HepG2 (cell line): ENCODE data around the gene XRCC1. TPM values are rescaled to one million over a fixed set of nuclear protein-coding genes. Genes with fewer than 3 reads are reported as not detected.

Experiments used
- ATAC-seq: fragments of 200-7000 bp; cut with Tn5 transposase; 3 replicates; pipeline ENCODE4 v1.9.1; 2020; ENCODE audit warnings: mild to moderate bottlenecking, moderate library complexity
- BruUV-seq: library from RNA; stranded (reverse); fragments of 400-500 nt; replicated peaks from 2 replicates; lab custom pipeline; 2021; lab: Mats Ljungman, UMichigan
- CTCF ChIA-PET: fragments of 300-600 bp; formaldehyde crosslinking; extraction: SDS; loops from one replicate; lab custom pipeline; 2021; ENCODE audit warnings: low total read pairs, inconsistent platforms, low intra/inter-chr PET ratio; lab: Yijun Ruan, JAX
- POLR2A ChIA-PET: fragments of 350-600 bp; sonication (Branson Sonifier 250); formaldehyde crosslinking; loops from one replicate; lab custom pipeline; 2020; ENCODE audit warnings: antibody characterized with exemption, inconsistent platforms; lab: Yijun Ruan, JAX
- DNase-seq: peaks from one replicate; pipeline ENCODE4 v3.0.0-alpha.2; 2015; ENCODE audit warnings: low spot score
- FAIRE-seq: peaks from 3 replicates; lab custom pipeline; 2011; peaks lifted over from hg19 to GRCh38; lab: Jason Lieb, UNC
- H2AFZ ChIP-seq: one replicate; pipeline ENCODE4 v1.6.1; 2011; ENCODE audit warnings: low read length, inconsistent platforms
- H3K27ac ChIP-seq: fragments of 300-600 bp; 3 replicates; pipeline ENCODE4 v1.8.0; 2011; ENCODE audit warnings: mixed run types, mild to moderate bottlenecking, mixed read lengths, low read length, inconsistent platforms; ENCODE audit not compliant: insufficient read depth; ENCODE audit errors: extremely low read length
- H3K27me3 ChIP-seq, 2 experiments: fragments of 200-600 bp in 1 of 2; 2 replicates in 1 of 2; 3 replicates in 1 of 2; pipeline versions ENCODE4 v1.6.0 to v1.8.0; 2011; ENCODE audit warnings: low read length in 2 of 2, mild to moderate bottlenecking in 2 of 2, moderate library complexity in 2 of 2, inconsistent platforms in 1 of 2; ENCODE audit not compliant: insufficient read depth in 2 of 2, control insufficient read depth in 1 of 2
- H3K36me3 ChIP-seq, 2 experiments: fragments of 200-600 bp in 1 of 2; replicated peaks in 1 of 2; 2 replicates in 1 of 2; 3 replicates in 1 of 2; pipeline versions ENCODE4 v1.5.1 to v1.8.0; 2011; ENCODE audit warnings: low read length in 2 of 2, inconsistent platforms in 1 of 2; ENCODE audit not compliant: insufficient read depth in 2 of 2, control insufficient read depth in 1 of 2
- H3K4me1 ChIP-seq: 2 replicates; pipeline ENCODE4 v1.5.1; 2012; ENCODE audit warnings: low read length, inconsistent platforms; ENCODE audit not compliant: insufficient read depth
- H3K4me2 ChIP-seq: 2 replicates; pipeline ENCODE4 v1.6.0; 2011; ENCODE audit warnings: low read depth, low read length, inconsistent platforms
- H3K4me3 ChIP-seq, 3 experiments: fragments of 200-600 bp in 1 of 3; sonication (generic), shearing (Covaris generic) in 1 of 3; replicated peaks in 1 of 3; 2 replicates each; pipeline ENCODE4 v1.5.1; 2011 to 2016; ENCODE audit warnings: low read length in 3 of 3, inconsistent platforms in 2 of 3, low read depth in 2 of 3, mild to moderate bottlenecking in 2 of 3, control low read depth in 1 of 3, mixed read lengths in 1 of 3; ENCODE audit not compliant: insufficient read depth in 1 of 3
- H3K79me2 ChIP-seq: one replicate; pipeline ENCODE4 v1.6.1; 2011; ENCODE audit warnings: low read length, inconsistent platforms; ENCODE audit not compliant: insufficient read depth
- H3K9ac ChIP-seq: 2 replicates; pipeline ENCODE4 v1.6.0; 2011; ENCODE audit warnings: mild to moderate bottlenecking, low read depth, low read length, inconsistent platforms; ENCODE audit not compliant: insufficient read depth
- H3K9me3 ChIP-seq: 2 replicates; pipeline ENCODE4 v1.5.1; 2012; ENCODE audit warnings: mild to moderate bottlenecking, low read length
- H4K20me1 ChIP-seq: 2 replicates; pipeline ENCODE4 v1.6.0; 2011; ENCODE audit warnings: inconsistent platforms, mild to moderate bottlenecking, low read length, moderate library complexity; ENCODE audit not compliant: insufficient read depth
- ATF5 ChIP-seq: sonication (generic); formaldehyde crosslinking; IDR thresholded peaks from 2 replicates; pipeline ENCODE4 v1.4.0; 2020; ENCODE audit warnings: mild to moderate bottlenecking, low read depth, missing genetic modification reagents
- CCAR2 ChIP-seq: fragments of 200-400 bp; formaldehyde crosslinking; optimal IDR thresholded peaks from 2 replicates; pipeline ENCODE3; 2018; ENCODE audit warnings: low read depth, mild to moderate bottlenecking, low read length, moderate library complexity
- CTCF ChIP-seq: sonication (generic); formaldehyde crosslinking; IDR thresholded peaks from 2 replicates; pipeline ENCODE4 v1.5.0; 2020; ENCODE audit warnings: mild to moderate bottlenecking, missing genetic modification reagents, moderate library complexity
- MEIS1 ChIP-seq: sonication (generic); formaldehyde crosslinking; IDR thresholded peaks from 2 replicates; pipeline ENCODE4 v1.9.0; 2021; ENCODE audit warnings: mild to moderate bottlenecking, missing genetic modification reagents, moderate library complexity, borderline replicate concordance
- RORA ChIP-seq: sonication (generic); formaldehyde crosslinking; IDR thresholded peaks from 2 replicates; pipeline ENCODE4 v1.5.0; 2020; ENCODE audit warnings: mild to moderate bottlenecking, missing genetic modification reagents, moderate library complexity
- ZBTB39 ChIP-seq: sonication (generic); formaldehyde crosslinking; IDR thresholded peaks from 2 replicates; pipeline ENCODE4 v1.5.0; 2020; ENCODE audit warnings: missing genetic modification reagents
- ZBTB49 ChIP-seq: sonication (generic); formaldehyde crosslinking; IDR thresholded peaks from 2 replicates; pipeline ENCODE4 v1.4.0; 2020; ENCODE audit warnings: missing genetic modification reagents, borderline replicate concordance
- ZEB1 ChIP-seq: IDR thresholded peaks from 2 replicates; pipeline ENCODE4 v1.6.1; 2012; ENCODE audit warnings: mild to moderate bottlenecking, low read depth, inconsistent platforms; ENCODE audit not compliant: insufficient replicate concordance
- ZFYVE20 ChIP-seq: sonication (generic); formaldehyde crosslinking; IDR thresholded peaks from 2 replicates; pipeline ENCODE4 v1.8.0; 2023; ENCODE audit warnings: low read depth, mild to moderate bottlenecking, moderate library complexity, missing genetic modification reagents, borderline replicate concordance
- ZNF142 ChIP-seq: sonication (generic); formaldehyde crosslinking; IDR thresholded peaks from 2 replicates; pipeline ENCODE4 v1.4.0; 2020; ENCODE audit warnings: missing genetic modification reagents
- ZNF572 ChIP-seq: sonication (generic); formaldehyde crosslinking; IDR thresholded peaks from 2 replicates; pipeline ENCODE4 v1.5.1; 2020; ENCODE audit warnings: mild to moderate bottlenecking, missing genetic modification reagents
- WGBS: methylation state at CpG from one replicate; pipeline ENCODE4 v1.1.6; 2017; ENCODE audit warnings: low lambda C conversion rate; 5-methylcytosine and 5-hydroxymethylcytosine counted together
- in situ Hi-C: cut with HindIII; loops from 2 replicates; pipeline ENCODE4 v1.10.0; 2017; ENCODE audit warnings: low pct_unique_long_range_greater_than_20kb; ENCODE audit not compliant: extremely low pct_ligation_motif_present
- intact Hi-C: fragments of 100-400 bp; cut with micrococcal nuclease; formaldehyde crosslinking; loops from one replicate; pipeline ENCODE4 v1.10.0; 2022; ENCODE audit not compliant: unreplicated experiment
- polyA plus RNA-seq, 8 experiments: library from polyadenylated mRNA; depleted of rRNA in 3 of 8; stranded (reverse) in 7 of 8; unstranded in 1 of 8; fragments of >200 nt; fragmentation: Illumina TruSeq in 4 of 8; extraction: Trizol in 4 of 8; gene quantifications; 2 replicates each; pipeline versions ENCODE4 v1.2.1 to v1.2.3, GENCODE V29; 2011 to 2016; ENCODE audit warnings: low read depth in 4 of 8, missing spikeins in 1 of 8, mixed read lengths in 1 of 8; ENCODE audit not compliant: insufficient read depth in 1 of 8
- total RNA-seq, 5 experiments: library from RNA; depleted of rRNA; stranded (reverse); fragments of >200 nt; fragmentation: Illumina TruSeq; extraction: Trizol; gene quantifications; 2 replicates each; pipeline ENCODE4 v1.2.3, GENCODE V29; 2016; ENCODE audit warnings: low read depth in 1 of 5

Gene XRCC1
- total and polyA plus RNA-seq, 2 of the 13 experiments (the other 11 are each of a cell fraction or from before 2014, with no cell fraction given): 24.7 to 26.3 TPM

GRCh38 chr19:43564800-43565199 lies 10.5 kb downstream of the XRCC1 start:
- no peak overlapping the region for H3K9ac ChIP-seq
- DNase-seq (no peak), FAIRE-seq (no peak), ATAC-seq (no peak)
- POLR2A ChIA-PET: no interaction called here
- no peaks in the 10 kb centered on the region for H3K4me1 ChIP-seq
- intact Hi-C loops: no loop called here
- H4K20me1 ChIP-seq: no peaks in the 10 kb centered on the region
- no peak overlapping the region for H3K27ac ChIP-seq
- in situ Hi-C loops: no loop called here
- peaks cover 1 to 21% of the 10 kb centered on the region in 2 experiments; a peak in 3 of 5 replicates for H3K36me3 ChIP-seq
- CTCF ChIA-PET: no interaction called here
- BruUV-seq: no TSS peak
- H3K4me3 ChIP-seq: no peak overlapping the region
- H3K79me2 ChIP-seq: no peaks in the 10 kb centered on the region
- 95% methylated on average over 9 of the region's 9 CpGs for WGBS
- H2AFZ ChIP-seq: no peak overlapping the region
- H3K9me3 ChIP-seq: no peaks in the 10 kb centered on the region
- no peaks in the 10 kb centered on the region for H3K27me3 ChIP-seq
- H3K4me2 ChIP-seq: no peak overlapping the region
- TF ChIP-seq ZNF142 (CRISPR knock-in tag) (no peak), ZBTB39 (CRISPR knock-in tag) (no peak), CTCF (no peak), ATF5 (CRISPR knock-in tag) (no peak), ZBTB49 (CRISPR knock-in tag) (no peak), ZEB1 (no peak), MEIS1 (CRISPR knock-in tag) (no peak), ZFYVE20 (CRISPR knock-in tag) (no peak), ZNF572 (no peak), RORA (no peak), CCAR2 (no peak)
